HCEC 1CT (cell line): ENCODE measurements around the gene SNX19.
A peak's percentile ranks its signal among the peaks of the same experiment; 100 is the strongest.

Experiments
- DNase-seq: peaks from one replicate; pipeline ENCODE4 v3.0.0-alpha.2; 2017

SNX19 gene

GRCh38 chr11:130906616-130907015, 9.7 kb downstream of the SNX19 start:
- no peak for DNase-seq

GRCh38 chr11:130905512-130905911, 10.8 kb downstream of the SNX19 start:
- no peak for DNase-seq

- DNase-seq: peak; percentile 13
These were observed 11.9 kb downstream of the SNX19 start for GRCh38 chr11:130904380-130904779.

GRCh38 chr11:130902380-130902779, 13.9 kb downstream of the SNX19 start:
- DNase-seq: no peak

- no peak for DNase-seq
These were observed 17.2 kb downstream of the SNX19 start for GRCh38 chr11:130899106-130899505.

GRCh38 chr11:130897262-130898182, 18.8 kb downstream of the SNX19 start:
- DNase-seq: peak; percentile 87

- DNase-seq: peak; percentile 48
These were observed 21.8 kb downstream of the SNX19 start for GRCh38 chr11:130894322-130895025.

- no peak for DNase-seq
These were observed 23.4 kb downstream of the SNX19 start for GRCh38 chr11:130892861-130893260.

GRCh38 chr11:130891326-130891725, 25.0 kb downstream of the SNX19 start:
- no peak for DNase-seq

- no peak for DNase-seq
These were observed 26.1 kb downstream of the SNX19 start for GRCh38 chr11:130890039-130890745.

GRCh38 chr11:130888790-130889189, 27.5 kb downstream of the SNX19 start:
- DNase-seq: no peak

GRCh38 chr11:130886704-130887103, 29.6 kb downstream of the SNX19 start:
- no peak for DNase-seq

- DNase-seq: no peak
These were observed 34.1 kb downstream of the SNX19 start for GRCh38 chr11:130882138-130882551.

GRCh38 chr11:130881475-130882137, 34.7 kb downstream of the SNX19 start:
- no peak for DNase-seq

- DNase-seq: no peak
These were observed 36.4 kb downstream of the SNX19 start for GRCh38 chr11:130879836-130880235.

- DNase-seq: no peak
These were observed 39.1 kb downstream of the SNX19 start for GRCh38 chr11:130876931-130877915.

GRCh38 chr11:130876100-130876499, 40.2 kb downstream of the SNX19 start:
- DNase-seq: no peak

GRCh38 chr11:130874955-130875531, 41.2 kb downstream of the SNX19 start:
- no peak for DNase-seq

GRCh38 chr11:130874396-130874795, 41.9 kb downstream of the SNX19 start:
- no peak for DNase-seq

- DNase-seq: peak; percentile 40
These were observed 42.5 kb downstream of the SNX19 start for GRCh38 chr11:130873761-130874160.

GRCh38 chr11:130872981-130873380, 43.3 kb downstream of the SNX19 start:
- peak; percentile 84 for DNase-seq
